OCI-LY7 (cell line): ENCODE measurements around the gene SHISAL1.

Experiments
- CTCF ChIP-seq: fragments of 200-600 bp; sonication (generic); conservative IDR thresholded peaks from 2 replicates; pipeline ENCODE4 v1.5.1; 2014; ENCODE audit warnings: mild to moderate bottlenecking, antibody characterized with exemption, low read length, moderate library complexity, mixed read lengths
- EZH2phosphoT487 ChIP-seq: fragments of 200-600 bp; sonication (generic); IDR thresholded peaks from 2 replicates; pipeline ENCODE4 v1.6.1; 2018; ENCODE audit warnings: low read depth, borderline replicate concordance, mild to moderate bottlenecking, mixed run types, antibody characterized with exemption, low read length, moderate library complexity, mixed read lengths

DNA sequence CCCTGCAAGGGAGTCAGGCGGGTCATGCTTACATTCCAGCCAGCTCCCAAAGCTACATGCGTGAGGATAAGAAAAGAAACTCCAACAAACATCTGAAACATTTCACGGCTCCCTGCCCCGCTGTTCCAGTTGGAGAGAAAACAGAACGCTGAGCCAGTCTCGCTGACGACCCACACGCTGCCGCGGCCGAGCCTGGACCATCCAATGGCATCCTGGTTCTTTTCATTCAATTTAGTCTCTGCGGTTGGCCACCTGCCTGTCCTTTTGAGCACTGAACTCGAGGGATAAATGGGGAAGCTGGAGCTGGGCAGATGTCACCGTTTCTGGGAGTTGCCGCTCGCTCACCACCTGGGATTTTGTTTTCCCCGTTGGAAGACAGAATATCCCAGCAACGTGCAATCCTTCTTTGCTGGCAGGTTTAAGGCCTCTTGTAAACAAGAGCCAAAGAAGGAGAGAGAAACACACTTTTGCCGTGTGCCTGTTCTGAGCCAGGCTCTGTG, 45.3 kb upstream of the SHISAL1 start:
- TF ChIP-seq CTCF: no peak
- no peak for TF ChIP-seq EZH2phosphoT487
